Breast epithelium (tissue), 4 donors: ENCODE measurements around the gene TWF1. TPM values are rescaled to one million over a fixed set of nuclear protein-coding genes. Genes with fewer than 3 reads are reported as not detected.
A peak's percentile ranks its signal among the peaks of the same experiment; 100 is the strongest.

Source experiments
- DNase-seq, 2 donors: peaks; one replicate each; pipeline ENCODE4 v3.0.0-alpha.2; 2019; ENCODE audit warnings: low spot score in 2 of 2
- H3K27ac ChIP-seq, 2 donors: fragments of 200-600 bp; sonication (generic) in 1 of 2; one replicate each; pipeline ENCODE4 v1.5.1; 2016 to 2019; ENCODE audit warnings: mild to moderate bottlenecking in 1 of 2
- H3K27me3 ChIP-seq, 2 donors: fragments of 200-600 bp; sonication (generic) in 1 of 2; one replicate each; pipeline versions ENCODE4 v1.5.1 to v1.6.0; 2017 to 2019; ENCODE audit warnings: control low read depth in 1 of 2, mild to moderate bottlenecking in 1 of 2
- H3K36me3 ChIP-seq: fragments of 200-600 bp; one replicate; pipeline ENCODE4 v1.5.1; 2019
- H3K4me1 ChIP-seq, 2 donors: fragments of 200-600 bp; sonication (generic); one replicate each; pipeline ENCODE4 v1.5.1; 2016 to 2019; ENCODE audit warnings: control low read depth in 1 of 2
- H3K4me3 ChIP-seq, 3 donors: fragments of 200-600 bp; sonication (generic); 1 replicate in 2 of 3; 2 replicates in 1 of 3; pipeline ENCODE4 v1.5.1; 2016 to 2019; ENCODE audit warnings: mild to moderate bottlenecking in 3 of 3, moderate library complexity in 2 of 3
- H3K9me3 ChIP-seq, 2 donors: fragments of 200-600 bp; sonication (generic) in 1 of 2; one replicate each; pipeline ENCODE4 v1.5.1; 2016 to 2019; ENCODE audit warnings: control low read depth in 1 of 2
- CTCF ChIP-seq, 3 donors: fragments of 450-650 bp; IDR thresholded peaks; one replicate each; pipeline ENCODE4 v1.5.1; 2016 to 2017; ENCODE audit warnings: antibody characterized with exemption in 3 of 3, mild to moderate bottlenecking in 3 of 3, moderate library complexity in 3 of 3
- POLR2A ChIP-seq: fragments of 450-650 bp; IDR thresholded peaks from one replicate; pipeline ENCODE4 v1.6.1; 2016; ENCODE audit warnings: antibody characterized with exemption, mild to moderate bottlenecking, moderate library complexity
- POLR2AphosphoS5 ChIP-seq, 3 donors: sonication (generic); formaldehyde crosslinking; IDR thresholded peaks; one replicate each; pipeline ENCODE4 v1.6.1; 2017; ENCODE audit warnings: antibody characterized with exemption in 3 of 3
- intact Hi-C: fragments of 100-400 bp; cut with DNase I; formaldehyde crosslinking; loops from one replicate; pipeline ENCODE4 v1.15.1; 2023; ENCODE audit warnings: low total_unique reads
- total RNA-seq, 3 donors: library from RNA; depleted of rRNA; stranded (reverse); fragments of >200 nt; gene quantifications; one replicate each; pipeline ENCODE4 v1.1.0, GENCODE V29; 2016

Gene TWF1
- total RNA-seq, 3 donors from 2014 or later, result 73.6 to 102 (median 92.1) TPM

DNA sequence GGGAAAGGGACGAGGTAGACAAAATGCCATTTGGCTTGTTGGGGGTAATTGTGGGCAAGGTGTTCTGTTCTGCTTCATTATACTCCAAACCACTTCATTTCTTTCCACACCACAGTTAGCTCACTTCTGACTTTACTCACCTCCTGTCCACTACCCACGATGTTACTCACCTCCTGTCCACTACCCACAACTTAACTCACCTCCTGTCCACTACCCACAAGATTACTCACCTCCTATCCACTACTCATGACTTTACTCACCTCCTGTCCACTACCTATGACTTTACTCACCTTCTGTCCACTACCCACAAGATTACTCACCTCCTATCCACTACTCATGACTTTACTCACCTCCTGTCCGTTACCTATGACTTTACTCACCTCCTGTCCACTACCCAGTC is 10.1 kb upstream of the TWF1 start:
- Histone ChIP-seq H3K27me3 (no peaks in the 10 kb centered on the region), H3K4me1 (no peaks in the 10 kb centered on the region), H3K9me3 (no peaks in the 10 kb centered on the region), H3K36me3 (no peaks in the 10 kb centered on the region), H3K4me3 (no peak overlapping the region), H3K27ac (no peak overlapping the region)
- intact Hi-C loops, result no loop called here
- TF ChIP-seq CTCF (IDR thresholded peaks at IDR 0.05), result no peak
- TF ChIP-seq POLR2A, result no peak
- TF ChIP-seq POLR2AphosphoS5 (IDR thresholded peaks at IDR 0.05), result no peak
- DNase-seq, result no peak

DNA sequence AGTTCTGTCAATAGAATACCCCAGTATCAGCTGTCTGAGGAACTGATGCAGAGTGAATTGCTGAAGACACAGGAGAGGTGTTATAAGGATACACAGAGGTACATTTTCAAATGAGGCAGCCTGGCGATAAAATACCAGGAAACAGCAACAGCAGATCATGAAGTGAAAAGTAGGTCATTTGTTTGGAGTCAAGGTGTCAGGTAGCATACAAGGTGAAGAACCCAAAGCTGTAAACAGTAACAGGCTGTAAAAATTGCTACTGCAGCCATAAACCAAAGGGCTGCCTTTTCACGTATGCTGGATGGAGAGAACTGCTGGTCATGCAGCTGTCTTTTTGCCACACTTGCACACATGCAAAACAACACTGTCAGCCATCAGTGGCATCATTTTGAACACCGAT is 9.3 kb upstream of the TWF1 start:
- Histone ChIP-seq H3K4me3 (no peak overlapping the region), H3K27me3 (no peaks in the 10 kb centered on the region), H3K36me3 (no peaks in the 10 kb centered on the region), H3K4me1 (no peaks in the 10 kb centered on the region), H3K27ac (no peak overlapping the region), H3K9me3 (no peaks in the 10 kb centered on the region)
- no peak for TF ChIP-seq POLR2AphosphoS5 (IDR thresholded peaks at IDR 0.05)
- no peak for TF ChIP-seq POLR2A
- TF ChIP-seq CTCF (IDR thresholded peaks at IDR 0.05), result no peak
- DNase-seq, result no peak
- intact Hi-C loops, result no loop called here

- H3K27me3 ChIP-seq, result no peaks in the 10 kb centered on the region
- H3K36me3 ChIP-seq, result no peaks in the 10 kb centered on the region
- no peaks in the 10 kb centered on the region for H3K4me1 ChIP-seq
- DNase-seq, result no peak
- H3K27ac ChIP-seq, result no peak overlapping the region
- TF ChIP-seq CTCF (IDR thresholded peaks at IDR 0.05) (no peak), POLR2AphosphoS5 (IDR thresholded peaks at IDR 0.05) (no peak), POLR2A (no peak)
- intact Hi-C loops, result no loop called here
- H3K9me3 ChIP-seq, result no peaks in the 10 kb centered on the region
- H3K4me3 ChIP-seq, result no peak overlapping the region
Observed at GRCh38 chr12:43812926-43813325, 6.8 kb upstream of the TWF1 start.

- Histone ChIP-seq H3K9me3 (no peaks in the 10 kb centered on the region), H3K36me3 (no peaks in the 10 kb centered on the region), H3K4me3 (no peak overlapping the region), H3K27me3 (no peaks in the 10 kb centered on the region), H3K27ac (peak overlapping the region in 1 of 2 donors; percentile 15), H3K4me1 (no peaks in the 10 kb centered on the region)
- DNase-seq, result no peak
- intact Hi-C loops, result no loop called here
- TF ChIP-seq POLR2AphosphoS5 (IDR thresholded peaks at IDR 0.05), result no peak
- no peak for TF ChIP-seq POLR2A
- no peak for TF ChIP-seq CTCF (IDR thresholded peaks at IDR 0.05)
Observed at GRCh38 chr12:43812057-43812456, 5.9 kb upstream of the TWF1 start.

DNA sequence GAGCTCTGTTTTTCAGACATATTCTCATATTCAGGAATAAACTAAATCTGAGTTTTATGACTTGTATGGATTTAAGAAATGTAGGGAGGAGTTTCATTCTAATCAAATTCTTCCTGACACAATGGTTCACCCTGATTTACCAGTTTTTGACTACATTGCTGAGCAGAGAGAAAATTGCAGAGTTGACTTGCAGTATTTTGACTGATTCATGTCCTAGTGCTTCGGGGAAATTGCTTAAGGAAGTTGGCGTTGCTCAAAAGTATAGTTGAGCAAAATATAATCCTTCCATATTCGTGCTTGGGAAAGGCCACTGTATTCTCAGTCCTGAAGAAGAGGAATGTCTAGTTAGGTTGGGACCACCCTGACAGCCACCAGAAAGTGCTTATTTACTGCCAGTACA is 1.3 kb upstream of the TWF1 start:
- H3K27ac ChIP-seq, result peak overlapping the region in 1 of 2 donors; percentile 96
- intact Hi-C loops, result no loop called here
- no peak overlapping the region for H3K4me3 ChIP-seq
- TF ChIP-seq POLR2A, result no peak
- no peak for TF ChIP-seq CTCF (IDR thresholded peaks at IDR 0.05)
- TF ChIP-seq POLR2AphosphoS5 (IDR thresholded peaks at IDR 0.05), result no peak
- H3K9me3 ChIP-seq, result no peaks in the 10 kb centered on the region
- peaks cover 0 to 5% of the 10 kb centered on the region in 2 donors for H3K4me1 ChIP-seq
- DNase-seq, result no peak
- no peaks in the 10 kb centered on the region for H3K27me3 ChIP-seq
- H3K36me3 ChIP-seq, result no peaks in the 10 kb centered on the region
